AG04450 (cell line): ENCODE measurements around the gene PCDHB4. TPM values are rescaled to one million over a fixed set of nuclear protein-coding genes. Genes with fewer than 3 reads are reported as not detected.
"Not testable (repeated sequence)": the region's sequence is repeated elsewhere in the genome, so short reads cannot be mapped to it uniquely, and the experiment has no call there.

Experiments used
- CTCF ChIA-PET: fragments of 300-600, 350-600 bp; formaldehyde crosslinking; extraction: SDS; loops from one replicate; lab custom pipeline; 2022; ENCODE audit warnings: antibody characterized with exemption, inconsistent platforms; lab: Charles Lee
- POLR2A ChIA-PET: fragments of 350-600 bp; formaldehyde crosslinking; extraction: SDS; loops from one replicate; lab custom pipeline; 2021; ENCODE audit warnings: antibody characterized with exemption, inconsistent platforms; lab: Yijun Ruan, JAX
- DNase-seq: peaks from one replicate; pipeline ENCODE4 v3.0.0-alpha.2; 2011; ENCODE audit warnings: low read depth, low spot score
- H3K27ac ChIP-seq: one replicate; pipeline ENCODE4 v1.5.1; 2012; ENCODE audit warnings: low read depth, low read length, control low read depth
- H3K27me3 ChIP-seq: one replicate; pipeline ENCODE4 v1.6.0; 2012; ENCODE audit warnings: low read length; ENCODE audit not compliant: control insufficient read depth, insufficient read depth
- H3K4me3 ChIP-seq: 2 replicates; pipeline ENCODE4 v1.5.1; 2011; ENCODE audit warnings: mild to moderate bottlenecking, low read depth, low read length, control low read depth
- H3K9me3 ChIP-seq: 2 replicates; pipeline ENCODE4 v1.5.1; 2012; ENCODE audit warnings: low read length; ENCODE audit not compliant: control insufficient read depth, insufficient read depth
- polyA plus RNA-seq: library from polyadenylated mRNA; depleted of rRNA; stranded (reverse); fragments of >200 nt; gene quantifications from 2 replicates; pipeline ENCODE4 v1.2.3, GENCODE V29; 2011
- TF ChIP-seq, protein P1 (sequence below): IDR thresholded peaks from 2 replicates; pipeline ENCODE4 v1.5.1; 2011; ENCODE audit warnings: low read depth, low read length, control low read depth, inconsistent platforms

The PCDHB4 gene
- polyA plus RNA-seq, 1 experiment, result 0.04 TPM

GRCh38 chr5:141095263-141095641 is 26.4 kb upstream of the PCDHB4 start:
- no peak overlapping the region for H3K27ac ChIP-seq
- TF ChIP-seq, protein P1, sequence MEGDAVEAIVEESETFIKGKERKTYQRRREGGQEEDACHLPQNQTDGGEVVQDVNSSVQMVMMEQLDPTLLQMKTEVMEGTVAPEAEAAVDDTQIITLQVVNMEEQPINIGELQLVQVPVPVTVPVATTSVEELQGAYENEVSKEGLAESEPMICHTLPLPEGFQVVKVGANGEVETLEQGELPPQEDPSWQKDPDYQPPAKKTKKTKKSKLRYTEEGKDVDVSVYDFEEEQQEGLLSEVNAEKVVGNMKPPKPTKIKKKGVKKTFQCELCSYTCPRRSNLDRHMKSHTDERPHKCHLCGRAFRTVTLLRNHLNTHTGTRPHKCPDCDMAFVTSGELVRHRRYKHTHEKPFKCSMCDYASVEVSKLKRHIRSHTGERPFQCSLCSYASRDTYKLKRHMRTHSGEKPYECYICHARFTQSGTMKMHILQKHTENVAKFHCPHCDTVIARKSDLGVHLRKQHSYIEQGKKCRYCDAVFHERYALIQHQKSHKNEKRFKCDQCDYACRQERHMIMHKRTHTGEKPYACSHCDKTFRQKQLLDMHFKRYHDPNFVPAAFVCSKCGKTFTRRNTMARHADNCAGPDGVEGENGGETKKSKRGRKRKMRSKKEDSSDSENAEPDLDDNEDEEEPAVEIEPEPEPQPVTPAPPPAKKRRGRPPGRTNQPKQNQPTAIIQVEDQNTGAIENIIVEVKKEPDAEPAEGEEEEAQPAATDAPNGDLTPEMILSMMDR, result no peak
- no peak overlapping the region for H3K4me3 ChIP-seq
- POLR2A ChIA-PET, result no interaction called here
- DNase-seq, result no peak
- CTCF ChIA-PET, result interaction anchor here (1.4 kb wide), 1 partner anchor 463 kb away, joined by 4 read pairs; no protein-coding TSS in a partner anchor
- peaks cover 19% of the 10 kb centered on the region for H3K9me3 ChIP-seq
- no peaks in the 10 kb centered on the region for H3K27me3 ChIP-seq

DNA sequence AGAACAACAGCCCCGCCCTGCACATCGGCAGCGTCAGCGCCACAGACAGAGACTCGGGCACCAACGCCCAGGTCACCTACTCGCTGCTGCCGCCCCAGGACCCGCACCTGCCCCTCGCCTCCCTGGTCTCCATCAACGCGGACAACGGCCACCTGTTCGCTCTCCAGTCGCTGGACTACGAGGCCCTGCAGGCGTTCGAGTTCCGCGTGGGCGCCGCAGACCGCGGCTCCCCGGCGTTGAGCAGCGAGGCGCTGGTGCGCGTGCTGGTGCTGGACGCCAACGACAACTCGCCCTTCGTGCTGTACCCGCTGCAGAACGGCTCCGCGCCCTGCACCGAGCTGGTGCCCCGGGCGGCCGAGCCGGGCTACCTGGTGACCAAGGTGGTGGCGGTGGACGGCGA is 25.4 kb upstream of the PCDHB4 start:
- H3K4me3 ChIP-seq, DNase-seq, H3K27me3 ChIP-seq, H3K27ac ChIP-seq, POLR2A ChIA-PET, CTCF ChIA-PET: not testable (repeated sequence)
- peaks cover 27% of the 10 kb centered on the region for H3K9me3 ChIP-seq

- H3K9me3 ChIP-seq, result peaks cover 30% of the 10 kb centered on the region
- H3K27me3 ChIP-seq, H3K4me3 ChIP-seq, POLR2A ChIA-PET, CTCF ChIA-PET, H3K27ac ChIP-seq, DNase-seq: not testable (repeated sequence)
These were observed 25.0 kb upstream of the PCDHB4 start for GRCh38 chr5:141096586-141096985.

DNA sequence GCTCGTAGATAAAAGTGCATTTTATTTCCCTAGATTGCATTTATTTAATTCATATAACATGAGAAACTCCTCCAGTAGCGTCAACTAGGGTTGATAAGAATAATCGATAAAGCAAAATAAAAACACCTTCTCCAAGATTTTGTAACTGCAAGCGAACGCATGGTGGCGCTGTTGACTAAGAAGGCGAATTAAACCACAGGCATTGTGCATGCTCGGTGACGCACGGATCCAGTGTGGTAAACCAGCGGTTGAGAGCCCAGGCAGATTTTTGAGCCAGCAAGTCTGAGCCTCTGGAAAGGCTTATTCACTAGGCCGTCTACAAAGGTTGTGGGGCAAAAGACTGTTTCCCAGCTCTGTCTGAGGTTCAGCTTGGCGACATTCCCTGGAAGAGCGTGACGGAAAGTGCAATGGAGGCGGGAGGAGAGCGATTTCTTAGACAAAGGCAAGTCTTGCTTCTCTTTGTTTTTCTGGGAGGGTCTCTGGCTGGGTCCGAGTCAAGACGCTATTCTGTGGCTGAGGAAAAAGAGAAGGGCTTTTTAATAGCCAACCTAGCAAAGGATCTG is 21.3 kb upstream of the PCDHB4 start, which contains the start of gene PCDHB3:
PCDHB3 (plus strand) TSS at position 231 of the 563 bp plus-strand sequence; CDS start at position 408, 177 bp downstream.
- CTCF ChIA-PET, result no interaction called here
- Histone ChIP-seq H3K27ac (no peak within 1 kb of the TSS), H3K4me3 (no peak within 1 kb of the TSS), H3K27me3 (no peaks in the 10 kb centered on the region), H3K9me3 (peaks cover 30% of the 10 kb centered on the region)
- TF ChIP-seq, protein P1, result no peak
- DNase-seq, result no peak
- POLR2A ChIA-PET, result no interaction called here

- Histone ChIP-seq H3K9me3 (peaks cover 28% of the 10 kb centered on the region), H3K27ac (no peak overlapping the region), H3K27me3 (no peaks in the 10 kb centered on the region), H3K4me3 (no peak overlapping the region)
- TF ChIP-seq, protein P1, result no peak
- POLR2A ChIA-PET, result no interaction called here
- CTCF ChIA-PET, result no interaction called here
- DNase-seq, result no peak
These were observed 20.6 kb upstream of the PCDHB4 start for GRCh38 chr5:141101059-141101458.

- H3K27me3 ChIP-seq, POLR2A ChIA-PET, DNase-seq, CTCF ChIA-PET, H3K4me3 ChIP-seq, H3K27ac ChIP-seq: not testable (repeated sequence)
- peaks cover 23% of the 10 kb centered on the region for H3K9me3 ChIP-seq
These were observed 19.5 kb upstream of the PCDHB4 start for GRCh38 chr5:141102070-141102469.

GRCh38 chr5:141102471-141102870 is 19.1 kb upstream of the PCDHB4 start:
- H3K27me3 ChIP-seq, DNase-seq, H3K27ac ChIP-seq, H3K4me3 ChIP-seq, POLR2A ChIA-PET, CTCF ChIA-PET: not testable (repeated sequence)
- peaks cover 23% of the 10 kb centered on the region for H3K9me3 ChIP-seq
